Measurements from ENCODE around the gene CMSS1. TPM values are rescaled to one million over a fixed set of nuclear protein-coding genes. Genes with fewer than 3 reads are reported as not detected.
A peak's percentile ranks its signal among the peaks of the same experiment; 100 is the strongest.

Gene CMSS1
- total RNA-seq, 1 experiment from 2014 or later, result 35.7 TPM

- in situ Hi-C loops (cut with HindIII; ENCODE audit: low sequenced_read_pairs), result no loop called here
- no peak for DNase-seq (ENCODE audit: low spot score)
These were observed 52.0 kb downstream of the CMSS1 start for GRCh38 chr3:99869621-99870020.

DNA sequence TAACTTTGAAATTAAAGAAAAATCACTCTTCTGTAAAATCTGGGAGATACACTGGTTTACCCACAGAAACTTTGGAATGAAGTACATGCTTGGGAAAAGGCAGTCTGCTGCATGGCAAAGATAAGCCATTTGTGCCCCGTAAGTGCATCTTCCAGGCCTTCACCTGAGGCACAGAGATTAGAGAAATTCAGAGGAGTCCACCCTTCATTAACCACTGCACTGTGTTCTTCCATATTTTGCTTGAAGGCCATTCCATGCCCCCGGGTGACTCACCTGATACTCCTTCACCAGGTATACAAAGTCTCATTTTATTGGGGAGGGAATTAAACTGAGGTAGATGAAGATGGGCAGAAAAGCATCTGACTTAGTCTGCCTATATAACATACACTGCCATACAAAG lies 53.0 kb downstream of the CMSS1 start:
- in situ Hi-C loops (cut with HindIII; ENCODE audit: low sequenced_read_pairs), result no loop called here
- DNase-seq (ENCODE audit: low spot score), result no peak

DNA sequence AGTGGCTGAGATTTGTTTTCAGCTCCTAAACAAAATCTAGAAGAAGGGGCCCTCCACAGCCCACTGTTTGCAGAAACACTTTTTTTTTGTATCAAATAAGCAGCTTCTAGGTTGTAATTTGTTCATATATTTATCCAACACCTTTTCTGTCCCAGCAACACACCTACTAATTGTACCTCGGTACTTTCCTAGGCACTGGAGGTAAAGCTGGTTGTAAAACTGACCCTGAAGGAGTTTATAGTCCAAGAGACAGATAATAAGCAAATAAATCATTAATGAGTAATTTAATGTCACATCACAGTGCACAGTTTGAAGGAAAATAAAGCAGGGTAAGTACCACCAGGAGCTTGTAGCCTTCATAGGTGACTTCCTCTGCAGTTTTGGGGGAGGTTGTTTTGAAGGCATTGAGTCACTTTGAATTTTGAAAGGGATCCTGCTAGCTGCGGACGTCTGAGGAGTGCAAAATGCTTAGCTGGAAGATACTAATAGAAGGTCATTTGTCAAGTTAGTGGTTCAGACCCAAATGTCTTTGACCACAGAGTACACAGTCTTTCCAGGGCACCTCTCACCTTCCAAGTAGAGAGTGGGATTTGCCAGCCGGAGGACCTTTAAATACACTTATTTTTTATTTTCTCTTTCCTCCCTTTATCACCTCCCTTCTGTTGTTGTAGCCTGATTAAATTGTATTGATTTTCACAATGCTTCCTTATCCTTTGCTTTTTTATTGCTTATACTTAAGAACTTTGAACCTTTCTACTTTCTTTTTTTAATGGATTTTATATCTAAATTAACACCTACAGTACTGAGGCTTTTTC lies 53.8 kb downstream of the CMSS1 start:
- in situ Hi-C loops (cut with HindIII; ENCODE audit: low sequenced_read_pairs), result no loop called here
- no peak for DNase-seq (ENCODE audit: low spot score)

GRCh38 chr3:99872923-99873254 lies 55.2 kb downstream of the CMSS1 start:
- in situ Hi-C loops (cut with HindIII; ENCODE audit: low sequenced_read_pairs), result no loop called here

GRCh38 chr3:99873269-99874102 lies 55.8 kb downstream of the CMSS1 start:
- in situ Hi-C loops (cut with HindIII; ENCODE audit: low sequenced_read_pairs), result no loop called here
- no peak for DNase-seq (ENCODE audit: low spot score)

More at GRCh38 chr3:99872923-99873254, 55.2 kb downstream of the CMSS1 start:
- DNase-seq (ENCODE audit: low spot score), result no peak

- DNase-seq (ENCODE audit: low spot score), result no peak
- in situ Hi-C loops (cut with HindIII; ENCODE audit: low sequenced_read_pairs), result no loop called here
These were observed 56.8 kb downstream of the CMSS1 start for GRCh38 chr3:99874237-99875002.

GRCh38 chr3:99875581-99875928 lies 57.9 kb downstream of the CMSS1 start:
- DNase-seq (ENCODE audit: low spot score), result no peak
- in situ Hi-C loops (cut with HindIII; ENCODE audit: low sequenced_read_pairs), result no loop called here

- peak; percentile 56 for DNase-seq (ENCODE audit: low spot score)
- in situ Hi-C loops (cut with HindIII; ENCODE audit: low sequenced_read_pairs), result no loop called here
These were observed 58.5 kb downstream of the CMSS1 start for GRCh38 chr3:99875929-99876841.

DNA sequence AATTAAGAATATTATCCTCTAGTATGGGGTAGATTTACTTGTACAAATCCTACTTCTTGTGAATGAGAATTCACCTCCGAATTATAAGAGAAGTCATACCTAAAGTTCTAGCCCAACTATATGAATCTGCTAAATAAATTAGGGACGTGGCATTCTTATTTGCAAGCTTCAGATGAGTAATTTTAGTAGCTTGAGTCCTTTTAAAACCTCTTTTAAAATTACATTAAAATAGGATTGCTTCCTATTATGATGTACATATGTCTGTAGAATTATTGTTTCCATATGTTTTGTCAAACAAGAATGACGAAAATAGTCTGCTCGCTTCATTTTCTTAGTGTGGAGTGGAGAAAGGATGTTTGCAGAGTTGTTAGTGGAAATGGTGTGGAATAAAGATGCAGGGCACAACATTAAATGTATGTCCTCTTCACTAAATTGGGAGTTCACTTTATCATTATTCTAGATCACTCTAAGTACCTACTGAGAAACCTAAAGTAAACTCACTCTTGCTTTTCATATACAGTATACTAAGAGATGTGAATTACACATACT lies 59.4 kb downstream of the CMSS1 start:
- peak; percentile 15 for DNase-seq (ENCODE audit: low spot score)
- in situ Hi-C loops (cut with HindIII; ENCODE audit: low sequenced_read_pairs), result no loop called here

DNA sequence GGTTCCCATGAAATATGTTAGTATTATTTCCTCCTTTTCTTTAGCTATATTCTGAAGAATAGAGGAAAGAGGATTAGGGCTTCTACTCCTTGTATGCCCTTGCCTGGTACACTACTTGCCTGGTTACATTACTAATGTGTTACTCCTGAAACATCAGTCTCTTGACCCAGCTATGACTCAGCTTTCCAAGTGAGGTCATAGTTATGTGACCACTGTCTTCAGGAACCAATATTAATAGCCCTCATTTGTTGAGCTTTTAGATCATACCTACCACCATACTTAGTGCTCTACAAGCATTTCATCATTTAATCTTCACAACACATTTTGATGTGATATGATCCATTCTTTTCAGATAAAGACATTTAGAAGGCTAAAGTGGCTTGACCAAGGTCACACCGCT lies 60.3 kb downstream of the CMSS1 start:
- DNase-seq (ENCODE audit: low spot score), result no peak
- in situ Hi-C loops (cut with HindIII; ENCODE audit: low sequenced_read_pairs), result no loop called here

GRCh38 chr3:99879275-99879674 lies 61.6 kb downstream of the CMSS1 start:
- in situ Hi-C loops (cut with HindIII; ENCODE audit: low sequenced_read_pairs), result no loop called here
- DNase-seq (ENCODE audit: low spot score), result no peak

- DNase-seq (ENCODE audit: low spot score), result no peak
- in situ Hi-C loops (cut with HindIII; ENCODE audit: low sequenced_read_pairs), result no loop called here
These were observed 63.5 kb downstream of the CMSS1 start for GRCh38 chr3:99881121-99881524.

DNA sequence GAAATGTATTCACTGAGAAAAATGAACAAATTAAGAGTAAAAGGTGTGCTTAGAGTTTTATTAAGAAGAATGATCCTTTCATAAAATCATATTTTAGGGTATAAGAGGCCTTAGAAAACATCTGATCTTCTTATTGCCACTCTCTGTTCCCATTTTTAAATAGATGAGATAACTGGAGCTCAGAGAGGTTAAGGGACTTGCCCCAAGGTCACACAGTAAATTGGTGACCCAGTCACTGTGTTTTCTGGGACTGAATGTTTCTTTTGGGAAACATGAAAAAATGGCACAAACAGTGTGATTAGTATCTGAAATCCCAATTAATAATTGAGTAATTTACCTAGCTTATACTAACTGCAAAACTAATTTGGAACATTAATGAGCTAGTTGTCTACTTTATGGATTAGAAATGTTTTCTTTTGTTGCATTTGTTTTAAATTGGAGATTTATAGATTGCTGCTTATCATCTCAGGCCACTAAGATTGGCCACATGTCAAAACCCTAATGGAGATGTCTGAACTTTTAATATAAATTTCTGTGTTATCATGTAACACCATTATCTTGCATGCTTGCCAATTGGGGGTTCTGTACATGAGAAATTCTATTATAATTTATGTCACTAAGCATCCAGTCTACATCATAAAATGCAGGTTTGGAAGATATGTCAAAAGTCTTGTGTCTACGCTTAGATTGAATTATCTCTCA lies 64.9 kb downstream of the CMSS1 start:
- DNase-seq (ENCODE audit: low spot score), result no peak
- in situ Hi-C loops (cut with HindIII; ENCODE audit: low sequenced_read_pairs), result no loop called here

DNA sequence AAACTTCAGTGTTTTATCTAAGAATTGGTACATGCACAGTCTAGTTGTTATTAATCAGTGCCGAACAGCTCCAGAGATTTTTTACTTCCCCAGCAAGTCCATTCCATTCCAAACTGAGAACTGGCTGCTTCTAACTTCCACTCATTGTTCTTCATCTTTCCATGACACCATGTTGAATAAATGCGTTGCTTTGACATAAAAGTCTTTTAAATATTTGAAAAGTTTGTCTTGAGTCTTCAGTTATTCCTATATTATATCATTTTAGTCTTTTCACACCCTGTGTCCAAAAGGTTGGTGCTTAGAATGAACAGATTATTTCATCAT lies 65.4 kb downstream of the CMSS1 start:
- no peak for DNase-seq (ENCODE audit: low spot score)
- in situ Hi-C loops (cut with HindIII; ENCODE audit: low sequenced_read_pairs), result no loop called here

- in situ Hi-C loops (cut with HindIII; ENCODE audit: low sequenced_read_pairs), result no loop called here
- no peak for DNase-seq (ENCODE audit: low spot score)
These were observed 66.0 kb downstream of the CMSS1 start for GRCh38 chr3:99883693-99884092.

- DNase-seq (ENCODE audit: low spot score), result no peak
- in situ Hi-C loops (cut with HindIII; ENCODE audit: low sequenced_read_pairs), result no loop called here
These were observed 66.8 kb downstream of the CMSS1 start for GRCh38 chr3:99884484-99884883.

DNA sequence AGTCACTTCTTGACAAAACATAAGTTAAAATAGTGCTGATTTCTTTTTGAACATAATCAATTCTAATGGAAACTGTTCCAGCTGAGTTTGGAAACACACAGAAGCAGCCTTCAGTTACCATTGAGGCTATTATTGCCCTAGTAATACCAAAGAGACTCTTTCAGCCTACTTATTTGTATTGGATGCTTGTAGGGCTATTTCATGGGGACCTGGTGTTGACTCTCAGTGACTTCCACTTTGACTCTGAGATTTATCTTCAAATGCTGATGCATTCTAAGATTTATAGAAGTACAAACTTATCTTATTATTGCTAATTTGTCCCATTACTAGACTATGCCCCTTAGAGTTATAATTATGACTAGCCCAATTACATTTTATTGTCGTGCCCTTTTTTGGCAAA lies 67.4 kb downstream of the CMSS1 start:
- in situ Hi-C loops (cut with HindIII; ENCODE audit: low sequenced_read_pairs), result no loop called here
- DNase-seq (ENCODE audit: low spot score), result no peak

- in situ Hi-C loops (cut with HindIII; ENCODE audit: low sequenced_read_pairs), result no loop called here
- no peak for DNase-seq (ENCODE audit: low spot score)
These were observed 68.2 kb downstream of the CMSS1 start for GRCh38 chr3:99885851-99886250.
